ENCODE data around the gene TRAPPC10.

DNA sequence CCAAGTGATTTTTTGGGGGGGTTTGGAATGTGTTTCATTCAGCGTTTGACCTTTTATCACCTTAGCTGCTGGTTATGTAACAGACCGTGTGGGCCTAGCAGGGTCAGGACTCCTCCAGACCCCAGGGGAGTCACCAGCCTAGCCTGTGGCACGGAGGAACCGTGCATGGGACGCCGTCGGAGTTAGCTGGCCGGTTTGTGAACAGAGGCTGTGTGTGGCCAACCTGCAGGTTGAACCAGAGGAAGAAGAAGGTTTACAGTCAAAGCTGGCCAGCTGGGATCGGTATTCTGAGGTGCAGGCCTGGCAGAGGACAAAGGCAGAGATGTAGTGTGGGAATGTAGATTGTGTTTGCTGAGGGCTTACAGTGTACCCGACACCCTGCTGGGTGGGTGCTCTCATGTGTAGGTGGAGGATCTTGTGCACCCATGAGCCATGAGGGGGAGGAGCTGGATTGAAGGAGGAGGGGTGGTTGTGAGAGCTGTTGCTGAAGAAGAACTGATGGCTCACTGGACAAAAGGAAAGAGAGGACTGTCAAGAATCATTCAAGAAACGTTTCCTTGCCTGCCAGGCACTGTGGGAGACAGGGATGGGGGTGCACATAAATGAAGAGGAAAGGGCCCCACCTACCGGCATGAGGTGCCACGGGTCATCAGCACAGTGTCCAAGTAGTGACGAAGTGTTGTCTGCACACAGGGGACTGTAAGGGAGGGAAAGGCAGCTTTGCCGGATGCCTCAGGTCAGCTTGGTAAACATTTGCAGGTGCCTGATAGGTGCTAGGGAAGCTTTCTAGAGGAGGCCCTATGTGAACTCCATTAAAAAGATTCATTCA lies 55.1 kb downstream of the TRAPPC10 start:
- TF ChIP-seq GATA3 (IDR thresholded peaks at IDR 0.05; ENCODE audit: low read depth, low read length) (no peak), GATA2 (IDR thresholded peaks at IDR 0.05; ENCODE audit: low read depth, low read length) (no peak)
